GM10847 (cell line): ENCODE measurements around the gene DNAAF5.

Source experiments
- POLR2A ChIP-seq: IDR thresholded peaks from 2 replicates; pipeline ENCODE4 v1.6.1; 2011; ENCODE audit not compliant: insufficient read length; ENCODE audit errors: extremely low read depth

DNAAF5 gene

DNA sequence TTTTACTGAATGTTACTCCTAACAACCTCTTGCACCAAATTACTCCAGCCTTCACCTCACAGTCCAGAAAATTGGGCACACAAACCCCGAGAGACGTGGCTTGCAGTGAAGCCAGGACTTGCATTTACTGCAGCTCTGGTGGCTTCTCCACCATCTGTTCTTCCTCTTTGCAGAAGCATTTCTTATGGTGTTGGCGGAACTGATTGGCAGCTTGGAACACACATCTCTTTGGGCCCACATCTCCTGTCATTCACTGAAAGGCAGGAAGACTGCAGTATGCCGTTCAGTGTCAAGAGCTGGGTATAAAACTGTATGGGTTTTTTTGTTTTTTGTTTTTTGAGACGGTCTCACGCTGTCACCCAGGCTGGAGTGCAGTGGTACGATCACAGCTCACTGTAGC, 38.9 kb downstream of the DNAAF5 start:
- TF ChIP-seq POLR2A, result no peak

DNA sequence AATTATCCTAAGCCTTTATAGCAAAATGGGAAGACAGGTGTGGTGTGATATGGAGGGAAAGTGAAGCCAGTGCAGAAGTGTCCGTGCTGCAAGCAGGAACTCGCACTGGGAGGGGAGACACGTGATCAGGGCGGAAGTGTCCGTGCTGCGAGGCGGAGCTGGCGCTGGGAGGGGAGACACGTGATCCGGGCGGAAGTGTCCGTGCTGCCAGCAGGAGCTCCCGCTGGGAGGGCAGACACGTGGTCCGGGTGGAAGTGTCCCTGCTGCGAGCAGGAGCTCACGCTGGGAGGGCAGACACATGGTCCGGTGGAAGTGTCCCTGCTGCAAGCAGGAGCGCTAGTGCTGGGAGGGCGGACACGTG, 41.1 kb downstream of the DNAAF5 start:
- TF ChIP-seq POLR2A, result no peak

DNA sequence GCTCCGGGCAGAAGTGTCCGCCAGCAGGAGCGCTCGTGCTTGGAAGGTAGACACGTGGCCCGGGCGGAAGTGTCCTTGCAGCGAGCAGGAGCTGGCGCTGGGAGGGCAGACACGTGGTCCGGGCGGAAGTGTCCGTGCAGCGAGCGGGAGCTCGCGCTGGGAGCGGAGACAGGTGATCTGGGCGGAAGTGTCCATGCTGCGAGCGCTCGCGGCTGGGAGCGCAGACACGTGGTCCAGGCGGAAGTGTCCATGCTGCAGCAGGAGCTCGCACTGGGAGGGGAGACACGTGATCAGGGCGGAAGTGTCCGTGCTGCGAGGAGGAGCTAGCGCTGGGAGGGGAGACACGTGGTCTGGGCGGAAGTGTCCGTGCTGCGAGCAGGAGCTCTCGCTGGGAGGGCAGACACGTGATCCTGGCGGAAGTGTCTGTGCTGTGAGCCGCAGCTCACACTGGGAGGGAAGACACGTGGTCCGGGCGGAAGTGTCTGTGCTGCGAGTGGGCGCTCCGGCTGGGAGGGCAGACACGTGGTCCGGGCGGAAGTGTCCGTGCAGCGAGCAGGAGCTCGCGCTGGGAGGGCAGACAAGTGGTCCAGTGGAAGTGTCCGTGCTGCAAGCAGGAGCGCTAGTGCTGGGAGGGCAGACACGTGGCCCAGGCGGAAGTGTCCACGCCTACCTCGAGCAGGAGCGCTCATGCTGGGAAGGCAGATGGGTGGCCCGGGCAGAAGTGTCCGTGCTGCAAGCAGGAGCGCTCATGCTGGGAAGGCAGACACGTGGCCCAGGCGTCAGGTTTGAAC, 41.6 kb downstream of the DNAAF5 start:
- TF ChIP-seq POLR2A, result no peak

DNA sequence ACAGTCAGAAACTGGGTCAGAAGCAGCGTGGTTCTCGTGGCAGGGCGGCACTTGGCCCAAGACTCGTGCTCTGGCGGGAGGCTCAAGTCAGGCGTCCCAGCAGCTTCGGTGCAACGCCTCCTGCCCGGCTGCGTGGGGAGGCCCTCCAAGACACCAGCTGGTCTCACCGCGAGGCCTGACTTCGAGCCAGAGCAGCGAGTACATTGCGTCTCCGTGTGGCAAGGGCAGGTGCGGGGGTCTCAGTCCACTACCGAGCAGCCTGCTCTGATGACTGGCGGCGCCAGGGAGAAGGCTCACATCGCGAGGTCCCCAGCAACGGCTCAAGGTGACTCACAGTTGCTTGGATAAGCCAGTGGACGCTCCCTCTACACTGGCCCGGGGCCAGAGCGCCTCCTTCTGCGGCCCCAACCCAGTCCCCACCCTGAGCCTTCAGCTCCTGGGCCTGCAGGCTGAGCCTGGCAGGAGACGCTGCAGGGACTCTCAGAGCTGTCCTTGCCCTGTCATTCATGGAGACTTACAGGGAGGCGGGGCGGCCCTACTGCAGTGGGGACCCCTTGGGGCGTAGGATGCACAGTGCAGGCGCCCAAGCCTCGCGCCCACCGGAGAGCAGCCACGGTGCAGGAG, 42.5 kb downstream of the DNAAF5 start:
- no peak for TF ChIP-seq POLR2A

DNA sequence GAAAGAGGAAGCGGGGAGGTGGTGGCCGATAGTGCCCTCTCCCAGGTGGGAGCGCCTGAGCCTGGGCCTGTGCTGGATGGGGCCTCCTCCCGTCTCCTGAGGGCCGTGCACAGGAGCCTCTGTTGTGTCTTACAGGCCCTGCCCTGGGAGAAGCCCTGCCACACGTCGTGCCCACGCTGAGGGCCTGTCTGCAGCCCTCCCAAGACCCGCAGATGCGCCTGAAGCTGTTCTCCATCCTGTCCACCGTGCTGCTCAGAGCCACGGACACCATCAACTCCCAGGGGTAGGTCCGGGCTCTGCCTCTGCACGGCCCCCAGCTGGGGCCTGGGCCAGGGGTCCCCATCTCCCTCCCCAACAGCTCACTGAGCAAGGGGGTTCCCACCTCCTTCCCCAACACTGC, 43.8 kb downstream of the DNAAF5 start:
- TF ChIP-seq POLR2A, result no peak

DNA sequence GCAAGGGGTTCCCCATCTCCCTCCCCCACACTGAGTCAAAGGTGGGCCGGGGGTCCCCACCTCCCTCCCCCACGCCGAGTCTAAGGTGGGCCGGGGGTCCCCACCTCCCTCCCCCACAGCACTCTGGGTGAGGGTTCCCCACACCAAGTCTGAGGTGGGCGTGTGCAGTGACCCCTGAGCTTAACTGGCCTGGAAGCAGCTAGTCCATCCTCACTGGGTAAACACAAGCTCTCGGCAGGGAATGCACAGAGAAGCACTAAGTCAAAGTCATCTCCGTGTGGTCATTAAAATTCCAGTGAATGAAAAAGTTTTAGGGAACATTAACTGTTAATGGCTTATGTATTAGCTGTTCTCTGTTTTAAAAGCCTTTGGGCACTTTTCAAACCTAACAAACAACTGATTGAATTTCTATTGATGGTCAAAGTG, 44.3 kb downstream of the DNAAF5 start:
- TF ChIP-seq POLR2A, result no peak

DNA sequence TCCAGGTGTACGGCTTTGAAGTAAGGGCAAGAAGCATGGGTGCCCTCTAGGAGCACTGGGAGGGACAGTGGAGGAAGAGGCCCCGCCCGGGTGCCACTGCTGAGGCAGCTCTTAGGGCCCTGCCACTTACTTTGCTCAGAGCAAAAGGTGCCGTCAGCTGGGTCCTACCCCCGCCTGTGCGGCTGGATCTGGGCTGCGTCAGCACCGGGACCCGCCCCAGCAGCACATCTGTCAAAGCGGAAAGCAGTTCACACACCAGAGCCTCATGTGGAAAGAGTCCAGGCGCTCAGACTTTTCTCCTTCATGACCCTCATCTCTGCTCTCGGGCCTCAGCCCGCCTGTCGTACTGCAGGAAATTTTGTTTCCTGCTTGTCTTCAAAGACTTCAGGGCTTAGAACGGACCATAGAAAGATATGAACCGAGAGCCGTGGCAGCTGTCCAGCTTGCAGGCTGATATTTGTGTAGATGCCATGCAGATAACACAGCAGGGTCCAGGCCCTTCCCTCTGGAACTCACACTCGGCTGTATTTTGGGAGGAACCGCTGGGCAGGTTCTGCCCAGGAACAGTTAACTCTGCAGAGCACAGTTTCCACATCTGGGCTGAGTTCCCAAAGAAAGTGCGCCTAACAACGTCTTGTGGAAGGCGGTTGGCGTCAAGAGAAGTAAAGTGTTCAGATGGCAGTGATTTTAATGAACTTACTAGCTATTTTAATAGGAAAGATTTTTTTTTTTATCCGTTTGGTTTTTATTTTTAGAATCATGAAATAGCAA, 44.9 kb downstream of the DNAAF5 start:
- TF ChIP-seq POLR2A, result no peak

DNA sequence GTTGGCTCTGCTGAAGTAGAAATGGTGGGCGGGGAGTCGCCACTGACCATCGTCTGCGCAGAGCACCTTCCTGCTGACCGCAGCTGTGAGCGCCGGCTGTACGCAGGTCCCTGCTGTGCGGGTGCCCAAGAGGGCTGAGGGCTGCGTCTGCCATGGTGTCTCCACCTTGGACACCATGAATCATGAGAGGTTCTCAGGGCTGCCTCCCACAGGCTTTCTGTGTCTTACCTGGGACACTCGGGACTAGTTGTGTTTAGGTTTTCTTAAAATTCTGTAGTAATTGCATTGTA, 45.5 kb downstream of the DNAAF5 start:
- TF ChIP-seq POLR2A, result no peak

DNA sequence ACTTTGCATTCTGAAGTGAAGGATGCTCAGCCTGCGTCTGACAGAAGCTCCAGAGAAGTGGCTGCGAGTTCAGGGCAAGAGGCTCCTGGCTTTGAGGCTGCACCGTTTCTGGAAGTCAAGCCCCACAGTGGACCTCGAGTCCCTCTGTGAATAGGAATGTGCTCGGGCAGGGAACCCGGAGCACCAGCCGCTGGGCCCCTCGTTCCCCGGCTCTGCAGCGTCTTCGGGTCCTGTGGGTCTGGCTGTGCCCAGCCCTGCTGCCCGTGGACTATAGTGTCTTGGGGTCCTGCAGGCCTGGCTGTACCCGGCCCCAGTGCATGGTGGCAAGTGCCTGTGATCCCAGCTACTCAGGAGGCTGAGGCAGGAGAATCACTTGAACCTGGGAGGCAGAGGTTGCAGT, 45.9 kb downstream of the DNAAF5 start:
- TF ChIP-seq POLR2A, result no peak

DNA sequence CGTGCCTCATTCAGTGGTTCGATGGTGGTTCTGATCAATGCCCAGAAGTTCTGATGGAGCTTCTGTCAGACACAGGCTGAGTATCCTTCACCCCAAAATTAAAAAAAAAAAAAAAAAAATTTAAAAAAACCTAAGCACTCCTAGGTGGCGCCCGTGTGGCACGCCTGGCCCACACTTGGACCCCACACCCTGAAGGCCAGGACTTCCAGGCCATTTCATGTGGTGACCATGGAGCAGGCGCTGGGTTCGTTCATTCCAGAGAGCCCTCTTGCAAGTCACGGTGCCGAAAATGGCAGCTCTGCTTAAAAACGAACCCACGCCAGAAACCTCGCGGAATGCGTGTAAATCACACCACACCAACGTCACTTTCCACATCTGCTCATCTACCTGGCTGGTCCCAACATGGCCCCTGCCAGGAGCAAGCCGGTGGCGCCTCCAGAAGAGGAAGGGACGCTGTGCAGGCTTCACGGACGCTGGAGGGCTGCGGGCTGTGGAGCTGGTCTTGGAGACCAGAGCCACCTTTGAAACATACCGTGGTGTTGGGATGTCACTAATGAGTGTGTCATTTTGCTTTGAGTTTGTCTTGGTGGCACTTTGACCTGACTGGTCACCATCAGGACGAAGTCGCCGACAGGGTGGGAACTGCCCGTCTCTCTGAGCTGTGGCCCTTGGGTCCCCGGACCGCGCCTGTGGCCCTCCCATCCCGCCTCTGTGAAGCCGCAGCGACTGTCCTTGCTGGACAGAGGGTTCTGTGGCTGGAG, 46.5 kb downstream of the DNAAF5 start:
- TF ChIP-seq POLR2A, result no peak

DNA sequence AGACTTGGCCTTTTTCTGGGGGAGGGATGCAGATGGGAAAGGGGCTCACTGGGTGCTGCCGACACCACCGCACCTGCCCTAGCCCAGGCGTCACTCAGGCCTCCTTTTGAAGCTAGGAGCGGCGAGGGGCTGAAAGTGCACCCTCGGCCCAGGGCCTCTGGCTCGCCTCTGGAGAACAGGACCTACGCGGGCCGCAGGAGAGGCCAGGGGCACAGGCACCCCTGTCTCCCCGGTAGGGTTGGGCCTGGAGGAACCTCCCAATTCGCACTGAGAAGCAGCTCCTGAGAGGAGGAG, 47.1 kb downstream of the DNAAF5 start:
- TF ChIP-seq POLR2A, result no peak

DNA sequence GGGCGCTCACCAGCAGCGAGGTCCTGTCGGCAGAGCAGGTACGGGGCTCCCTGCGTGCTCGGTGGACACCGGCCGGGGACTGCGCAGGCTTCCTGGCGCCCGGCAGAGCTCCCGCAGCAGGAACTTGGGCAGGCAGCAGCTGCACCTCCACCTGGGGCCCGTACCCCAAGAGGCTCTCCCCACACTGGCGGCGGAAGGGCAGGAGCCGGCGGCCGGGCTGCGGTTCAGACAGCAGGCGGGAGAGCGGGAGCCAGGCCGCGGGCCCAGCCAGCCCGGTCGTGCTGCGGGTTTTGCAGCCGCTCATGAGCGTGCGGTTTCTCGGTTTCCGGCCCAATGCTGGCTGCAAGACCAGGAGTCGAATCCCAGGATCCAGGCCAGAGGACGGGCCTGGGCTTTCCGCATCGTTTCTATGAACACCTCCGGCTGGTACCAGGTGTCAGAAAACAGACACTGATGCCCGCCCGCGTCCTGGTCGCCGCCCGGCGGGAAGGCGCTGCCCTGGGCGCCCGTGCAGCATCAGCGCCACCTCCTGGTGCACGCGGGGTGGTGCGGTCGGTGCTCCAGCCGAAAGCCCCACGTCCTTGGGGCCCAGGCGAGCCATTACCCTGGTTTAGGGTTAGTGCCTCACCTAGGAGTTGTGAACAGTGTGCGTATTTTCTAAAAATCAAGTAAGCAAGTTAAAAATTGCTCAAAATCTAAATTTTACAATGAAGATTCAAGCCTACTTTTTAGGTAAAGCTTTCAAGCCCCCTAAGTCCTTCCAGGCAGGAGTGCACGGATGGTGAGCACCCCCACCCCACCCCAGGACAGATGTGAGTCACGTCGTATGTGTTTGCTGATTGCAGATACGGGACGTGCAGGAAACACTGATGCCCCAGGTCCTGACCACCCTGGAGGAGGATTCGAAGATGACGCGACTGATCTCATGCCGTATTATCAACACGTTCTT, 47.9 kb downstream of the DNAAF5 start:
- no peak for TF ChIP-seq POLR2A

DNA sequence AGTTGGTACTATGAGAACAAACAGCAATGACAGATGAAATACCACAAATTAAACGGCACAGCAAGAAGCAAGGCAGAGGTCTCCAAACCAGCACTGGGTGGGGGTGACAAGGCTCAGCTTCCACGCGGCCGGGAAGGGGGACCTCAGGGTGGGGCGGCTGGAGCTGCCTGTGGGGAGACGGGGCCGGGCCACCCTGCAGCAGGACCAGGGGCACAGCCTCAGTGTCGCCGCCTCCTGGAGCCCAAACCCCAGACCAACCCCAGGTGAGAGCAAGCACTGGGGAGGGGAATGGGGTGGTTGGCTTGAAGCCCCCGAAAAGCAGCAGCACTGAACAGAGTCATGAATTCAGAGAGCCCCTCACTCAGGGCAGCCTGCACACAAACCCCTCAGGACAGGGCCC, 49.9 kb downstream of the DNAAF5 start:
- no peak for TF ChIP-seq POLR2A

DNA sequence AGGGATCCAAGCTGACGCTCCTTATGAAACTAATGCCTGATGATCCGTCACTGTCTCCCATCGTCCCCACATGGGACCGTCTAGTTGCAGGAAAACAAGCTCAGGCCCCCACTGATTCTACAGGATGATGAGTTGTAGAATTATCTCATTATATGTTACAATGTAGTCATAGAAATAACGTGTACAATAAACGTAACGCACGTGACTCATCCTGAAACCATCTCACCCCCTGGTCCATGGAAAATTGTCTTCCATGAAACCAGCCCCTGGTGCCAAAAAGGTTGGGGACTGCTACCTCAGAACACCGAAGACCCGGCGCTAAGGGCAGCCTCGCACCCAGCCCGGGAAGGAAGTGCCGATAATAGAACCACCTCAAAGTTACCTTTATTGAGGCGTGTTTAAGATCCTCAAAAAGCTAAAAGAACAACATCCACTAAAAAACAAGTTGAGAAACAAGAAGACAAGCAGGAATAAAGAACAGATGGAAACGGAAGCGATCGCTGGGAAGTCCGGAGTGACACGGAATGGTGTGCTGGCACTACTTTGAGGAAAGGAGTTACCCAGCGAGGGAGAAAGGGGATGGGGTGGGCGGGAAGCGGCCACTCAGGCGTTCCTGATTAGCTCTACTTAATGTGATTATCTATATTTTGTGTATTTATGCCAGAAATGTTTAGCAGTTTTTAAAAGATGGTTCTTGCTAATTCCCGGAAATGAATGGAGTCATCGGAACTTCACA, 50.7 kb downstream of the DNAAF5 start:
- no peak for TF ChIP-seq POLR2A

DNA sequence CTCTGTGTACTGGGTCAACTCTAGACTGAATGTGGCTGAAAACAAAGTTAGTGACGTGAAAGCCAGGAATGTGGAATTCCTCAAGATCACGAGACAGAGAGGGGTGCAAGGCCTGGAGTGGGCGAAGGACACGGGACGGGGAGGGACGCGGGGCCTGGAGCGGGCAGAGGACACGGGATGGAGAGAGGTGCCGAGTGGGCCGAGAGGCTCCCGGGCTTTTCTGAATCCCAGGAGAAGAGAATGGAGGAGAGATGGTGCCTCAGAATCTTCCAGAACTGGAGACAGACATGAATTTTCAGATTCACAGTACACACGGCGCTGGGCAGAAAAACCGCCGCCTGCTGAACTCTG, 51.2 kb downstream of the DNAAF5 start:
- no peak for TF ChIP-seq POLR2A
